ENCODE data around the gene PGM1.

Gene PGM1

GRCh38 chr1:63705078-63705477 lies 111.9 kb downstream of the PGM1 start:
- DNase-seq = no peak

GRCh38 chr1:63709267-63709828 lies 116.1 kb downstream of the PGM1 start:
- no peak for DNase-seq
